Psoas muscle (tissue), 8 donors: ENCODE measurements around the gene CAMTA1. TPM values are rescaled to one million over a fixed set of nuclear protein-coding genes. Genes with fewer than 3 reads are reported as not detected.

Source experiments
- ATAC-seq, 4 donors: fragments of 200-7000 bp; cut with Tn5 transposase; one replicate each; pipeline ENCODE4 v1.9.1; 2020; ENCODE audit warnings: moderate library complexity in 3 of 4, mild to moderate bottlenecking in 2 of 4
- DNase-seq, 2 donors: peaks; one replicate each; pipeline ENCODE4 v3.0.0-alpha.2; 2020
- H3K27ac ChIP-seq: fragments of 200-600 bp; one replicate; pipeline ENCODE4 v1.8.0; 2022
- H3K27me3 ChIP-seq, 3 donors: fragments of 200-600 bp in 1 of 3; one replicate each; pipeline versions ENCODE4 v1.6.1 to v1.8.0; 2013 to 2022; ENCODE audit warnings: low read length in 2 of 3, mild to moderate bottlenecking in 2 of 3, moderate library complexity in 1 of 3; ENCODE audit not compliant: insufficient read depth in 3 of 3
- H3K36me3 ChIP-seq, 2 donors: fragments of 200-600 bp in 1 of 2; one replicate each; pipeline versions ENCODE4 v1.6.1 to v1.8.0; 2013 to 2022; ENCODE audit warnings: low read depth in 1 of 2, mild to moderate bottlenecking in 1 of 2, moderate library complexity in 1 of 2; ENCODE audit not compliant: insufficient read depth in 1 of 2
- H3K4me1 ChIP-seq: fragments of 200-600 bp; one replicate; pipeline ENCODE4 v1.8.0; 2022
- H3K4me3 ChIP-seq: fragments of 200-600 bp; one replicate; pipeline ENCODE4 v1.8.0; 2022; ENCODE audit warnings: mild to moderate bottlenecking
- H3K9me3 ChIP-seq: fragments of 200-600 bp; one replicate; pipeline ENCODE4 v1.8.0; 2022
- CTCF ChIP-seq: fragments of 200-600 bp; IDR thresholded peaks from one replicate; pipeline ENCODE4 v1.8.0; 2022; ENCODE audit warnings: antibody characterized with exemption
- WGBS, 3 donors: extraction: QIAGEN DNeasy Blood & Tissue Kit; methylation state at CpG; one replicate each; pipeline versions ENCODE4 v1.1.6 to v1.1.7; 2013; 5-methylcytosine and 5-hydroxymethylcytosine counted together
- intact Hi-C, 2 donors: fragments of 100-400 bp; cut with DNase I; formaldehyde crosslinking; loops; one replicate each; pipeline versions ENCODE4 v1.11.0 to v1.14.2; 2022
- polyA plus RNA-seq, 3 donors: library from polyadenylated mRNA; stranded (reverse); fragments of 200-250 nt; gene quantifications; one replicate each; pipeline ENCODE4 v1.2.3, GENCODE V29; 2013
- total RNA-seq, 4 donors: library from RNA; stranded (reverse); fragmentation: NEBNext Ultra II Directional in 2 of 4; extraction: Animal tissue kit (Norgen Biotek cat#: 25700) in 2 of 4; gene quantifications; one replicate each; pipeline versions ENCODE4 v1.2.1 to v1.2.4, GENCODE V29; 2021 to 2023
- donor health status: healthy with polysubstance abuse.
- donor health status: DM: no; HTN: no; CAD: no; lungs with moderate emphysema.
- donor health status: Bipolar disorder and iron deficiency.
- donor health status: healthy.
- donor health status: DM: yes; HTN: yes; CAD: no.
- donor health status: DM: no; HTN: no; CAD: no.
- donor health status: DM: no; HTN: no; CAD: no.
- donor health status: DM: yes; HTN: yes; CAD: no.

CAMTA1 gene
- total and polyA plus RNA-seq, 7 donors: 64.6 to 206 (median 76.5) TPM

- Histone ChIP-seq H3K9me3 (no peaks in the 10 kb centered on the region), H3K27me3 (peaks cover 0 to 27% (median 6%) of the 10 kb centered on the region in 3 donors), H3K27ac (no peak overlapping the region), H3K4me3 (no peak overlapping the region), H3K4me1 (no peaks in the 10 kb centered on the region), H3K36me3 (no peaks in the 10 kb centered on the region)
- DNase-seq (no peak), ATAC-seq (no peak)
- TF ChIP-seq CTCF: no peak
- 70 to 73% (median 71%) methylated on average over 13 of the region's 13 CpGs for WGBS, 3 donors
- intact Hi-C loops: no loop called here
Observed at GRCh38 chr1:7634546-7635240, 849.4 kb downstream of the CAMTA1 start.

GRCh38 chr1:7636795-7637526 is 851.7 kb downstream of the CAMTA1 start:
- Histone ChIP-seq H3K4me3 (no peak overlapping the region), H3K4me1 (no peaks in the 10 kb centered on the region), H3K36me3 (no peaks in the 10 kb centered on the region), H3K27me3 (peaks cover 0 to 15% (median 6%) of the 10 kb centered on the region in 3 donors), H3K27ac (no peak overlapping the region), H3K9me3 (no peaks in the 10 kb centered on the region)
- no peak for TF ChIP-seq CTCF
- intact Hi-C loops: no loop called here
- DNase-seq (no peak), ATAC-seq (no peak)
- WGBS, 3 donors: 75 to 80% (median 77%) methylated on average over 16 of the region's 16 CpGs

- DNase-seq: no peak
- TF ChIP-seq CTCF: no peak
Observed at GRCh38 chr1:7638078-7638477, 852.8 kb downstream of the CAMTA1 start.

GRCh38 chr1:7639435-7640131 is 854.3 kb downstream of the CAMTA1 start:
- Histone ChIP-seq H3K27ac (no peak overlapping the region), H3K4me1 (no peaks in the 10 kb centered on the region), H3K36me3 (no peaks in the 10 kb centered on the region), H3K27me3 (no peaks in the 10 kb centered on the region), H3K9me3 (no peaks in the 10 kb centered on the region), H3K4me3 (no peak overlapping the region)
- no peak for ATAC-seq
- TF ChIP-seq CTCF: no peak
- 73 to 87% (median 83%) methylated on average over 13 of the region's 13 CpGs for WGBS, 3 donors
- DNase-seq: no peak
- intact Hi-C loops: loop anchor here (10.0 kb wide), 4 partner anchors 185 to 905 kb away; no protein-coding TSS in a partner anchor

More at GRCh38 chr1:7638078-7638477, 852.8 kb downstream of the CAMTA1 start:
- Histone ChIP-seq H3K27me3 (peaks cover 0 to 5% (median 2%) of the 10 kb centered on the region in 3 donors), H3K4me3 (no peak overlapping the region), H3K4me1 (no peaks in the 10 kb centered on the region), H3K27ac (no peak overlapping the region), H3K36me3 (no peaks in the 10 kb centered on the region), H3K9me3 (no peaks in the 10 kb centered on the region)
- intact Hi-C loops: no loop called here
- WGBS, 3 donors: 64 to 68% (median 67%) methylated on average over 8 of the region's 8 CpGs
- no peak for ATAC-seq
